OCI-LY1 (cell line): ENCODE measurements around the gene LRMDA.

ENCODE experiments used
- CTCF ChIP-seq: fragments of 200-600 bp; sonication (generic), shearing (Covaris generic); IDR thresholded peaks from 2 replicates; pipeline ENCODE4 v1.5.1; 2017; ENCODE audit warnings: mild to moderate bottlenecking, antibody characterized with exemption, low read length, moderate library complexity, mixed read lengths
- EZH2 ChIP-seq: fragments of 200-600 bp; sonication (generic), shearing (Covaris generic); IDR thresholded peaks from 2 replicates; pipeline ENCODE4 v1.8.0; 2017; ENCODE audit warnings: borderline replicate concordance, mixed run types, mild to moderate bottlenecking, antibody characterized with exemption, low read length, moderate library complexity, mixed read lengths

GRCh38 chr10:76113952-76114351 is 682.5 kb downstream of the LRMDA start:
- TF ChIP-seq EZH2 (no peak), CTCF (no peak)
